HG02981 (cell line): ENCODE results near the gene TMEM132A.
"Not testable (repeated sequence)": the region's sequence is repeated elsewhere in the genome, so short reads cannot be mapped to it uniquely, and the experiment has no call there.

Experiments used
- ATAC-seq: cut with Tn5 transposase; IDR thresholded peaks from one replicate; pipeline ENCODE4 v1.9.1; 2021; ENCODE audit warnings: mild to moderate bottlenecking, moderate library complexity; ENCODE audit not compliant: unreplicated experiment

TMEM132A gene

GRCh38 chr11:60954421-60954820 lies 30.2 kb downstream of the TMEM132A start:
- ATAC-seq = no peak

GRCh38 chr11:60955571-60955970 lies 31.3 kb downstream of the TMEM132A start:
- ATAC-seq = no peak

- ATAC-seq = no peak
Observed at GRCh38 chr11:60957188-60957587, 32.9 kb downstream of the TMEM132A start.

- ATAC-seq = no peak
Observed at GRCh38 chr11:60959431-60959830, 35.2 kb downstream of the TMEM132A start.

GRCh38 chr11:60960405-60960804 lies 36.1 kb downstream of the TMEM132A start:
- ATAC-seq = no peak

- ATAC-seq = no peak
Observed at GRCh38 chr11:60964801-60965200, 40.5 kb downstream of the TMEM132A start.

- no peak for ATAC-seq
Observed at GRCh38 chr11:60966890-60967289, 42.6 kb downstream of the TMEM132A start.

GRCh38 chr11:60968223-60968622 lies 44.0 kb downstream of the TMEM132A start:
- no peak for ATAC-seq

- ATAC-seq = no peak
Observed at GRCh38 chr11:60970369-60970774, 46.1 kb downstream of the TMEM132A start.

- ATAC-seq = no peak
Observed at GRCh38 chr11:60970890-60971289, 46.6 kb downstream of the TMEM132A start.

- ATAC-seq = no peak
Observed at GRCh38 chr11:60971520-60971919, 47.3 kb downstream of the TMEM132A start, which contains the start of gene CD6. TSS of gene CD6 (plus strand) at chr11:60971680. CDS start at chr11:60971866, 186 bp downstream.

- no peak for ATAC-seq
Observed at GRCh38 chr11:60972182-60973030, 48.1 kb downstream of the TMEM132A start.

GRCh38 chr11:60973699-60974098 lies 49.4 kb downstream of the TMEM132A start:
- no peak for ATAC-seq

GRCh38 chr11:60974316-60974715 lies 50.1 kb downstream of the TMEM132A start:
- not testable (repeated sequence) for ATAC-seq

GRCh38 chr11:60974726-60975125 lies 50.5 kb downstream of the TMEM132A start:
- no peak for ATAC-seq

- ATAC-seq = no peak
Observed at GRCh38 chr11:60977224-60977623, 53.0 kb downstream of the TMEM132A start.

- ATAC-seq = no peak
Observed at GRCh38 chr11:60977836-60978235, 53.6 kb downstream of the TMEM132A start.

GRCh38 chr11:60978546-60979380 lies 54.5 kb downstream of the TMEM132A start:
- no peak for ATAC-seq

GRCh38 chr11:60981515-60981914 lies 57.3 kb downstream of the TMEM132A start:
- ATAC-seq = no peak

- no peak for ATAC-seq
Observed at GRCh38 chr11:60982184-60982583, 57.9 kb downstream of the TMEM132A start.

- no peak for ATAC-seq
Observed at GRCh38 chr11:60984149-60984548, 59.9 kb downstream of the TMEM132A start.

GRCh38 chr11:60984636-60985035 lies 60.4 kb downstream of the TMEM132A start:
- no peak for ATAC-seq
